Liver (tissue), 9 donors: ENCODE results near the gene ARHGAP32. TPM values are rescaled to one million over a fixed set of nuclear protein-coding genes. Genes with fewer than 3 reads are reported as not detected.

Experiments
- DNase-seq: peaks from one replicate; pipeline ENCODE4 v3.0.0-alpha.2; 2017; ENCODE audit warnings: low spot score
- H3K27ac ChIP-seq, 2 donors: one replicate each; pipeline ENCODE4 v1.7.0; 2013; ENCODE audit warnings: inconsistent platforms in 2 of 2, low read length in 2 of 2, control low read depth in 1 of 2, low read depth in 1 of 2, mild to moderate bottlenecking in 1 of 2
- H3K27me3 ChIP-seq, 4 donors: one replicate each; pipeline versions ENCODE4 v1.6.1 to v1.7.0; 2013; ENCODE audit warnings: low read length in 3 of 4, inconsistent platforms in 1 of 4, mild to moderate bottlenecking in 1 of 4, moderate library complexity in 1 of 4; ENCODE audit not compliant: control insufficient read depth in 4 of 4, insufficient read depth in 4 of 4
- H3K36me3 ChIP-seq, 4 donors: one replicate each; pipeline versions ENCODE4 v1.6.1 to v1.7.0; 2013; ENCODE audit warnings: low read length in 3 of 4, mild to moderate bottlenecking in 3 of 4, low read depth in 1 of 4, moderate library complexity in 1 of 4; ENCODE audit not compliant: control insufficient read depth in 4 of 4, insufficient read depth in 3 of 4
- H3K4me1 ChIP-seq, 4 donors: one replicate each; pipeline versions ENCODE4 v1.6.1 to v1.7.0; 2013; ENCODE audit warnings: low read length in 3 of 4, mild to moderate bottlenecking in 3 of 4, moderate library complexity in 1 of 4; ENCODE audit not compliant: control insufficient read depth in 4 of 4, insufficient read depth in 4 of 4
- H3K4me3 ChIP-seq, 3 donors: one replicate each; pipeline versions ENCODE4 v1.6.1 to v1.7.0; 2013; ENCODE audit warnings: low read length in 3 of 3, control low read depth in 1 of 3, low read depth in 1 of 3, mild to moderate bottlenecking in 1 of 3
- H3K9ac ChIP-seq, 2 donors: one replicate each; pipeline ENCODE4 v1.7.0; 2013; ENCODE audit warnings: low read length in 2 of 2, mild to moderate bottlenecking in 2 of 2, moderate library complexity in 2 of 2, control low read depth in 1 of 2, low read depth in 1 of 2
- H3K9me3 ChIP-seq, 4 donors: one replicate each; pipeline versions ENCODE4 v1.6.1 to v1.7.0; 2013; ENCODE audit warnings: low read length in 3 of 4; ENCODE audit not compliant: control insufficient read depth in 4 of 4
- EGR1 ChIP-seq, 2 donors: IDR thresholded peaks; 2 replicates each; pipeline ENCODE4 v1.6.1; 2016 to 2018; ENCODE audit warnings: antibody characterized with exemption in 2 of 2, low read depth in 2 of 2
- FOXA1 ChIP-seq: IDR thresholded peaks from 2 replicates; pipeline ENCODE4 v1.6.1; 2016; ENCODE audit warnings: antibody characterized with exemption
- FOXA2 ChIP-seq: IDR thresholded peaks from 2 replicates; pipeline ENCODE4 v1.6.1; 2016; ENCODE audit warnings: antibody characterized with exemption
- GABPA ChIP-seq, 2 donors: IDR thresholded peaks in 1 of 2; conservative IDR thresholded peaks in 1 of 2; 2 replicates each; pipeline ENCODE4 v1.6.1; 2016; ENCODE audit warnings: antibody characterized with exemption in 2 of 2, mild to moderate bottlenecking in 1 of 2, moderate library complexity in 1 of 2
- HNF4A ChIP-seq, 2 donors: conservative IDR thresholded peaks; 2 replicates each; pipeline ENCODE4 v1.6.1; 2016; ENCODE audit warnings: antibody characterized with exemption in 2 of 2, mild to moderate bottlenecking in 2 of 2
- HNF4G ChIP-seq: IDR thresholded peaks from 2 replicates; pipeline ENCODE4 v1.6.1; 2016; ENCODE audit warnings: antibody characterized with exemption
- JUND ChIP-seq, 2 donors: IDR thresholded peaks; 2 replicates each; pipeline ENCODE4 v1.6.1; 2016; ENCODE audit warnings: antibody characterized with exemption in 2 of 2
- NR2F2 ChIP-seq: IDR thresholded peaks from 2 replicates; pipeline ENCODE4 v1.6.1; 2016; ENCODE audit warnings: antibody characterized with exemption
- RAD21 ChIP-seq, 2 donors: IDR thresholded peaks; 2 replicates each; pipeline ENCODE4 v1.6.1; 2016; ENCODE audit warnings: antibody characterized with exemption in 2 of 2, mild to moderate bottlenecking in 2 of 2
- REST ChIP-seq: IDR thresholded peaks from 2 replicates; pipeline ENCODE4 v1.6.1; 2016; ENCODE audit warnings: antibody characterized with exemption, mild to moderate bottlenecking
- RXRA ChIP-seq, 2 donors: IDR thresholded peaks; 2 replicates each; pipeline ENCODE4 v1.6.1; 2017 to 2018; ENCODE audit warnings: antibody characterized with exemption in 2 of 2, mild to moderate bottlenecking in 1 of 2
- SP1 ChIP-seq: IDR thresholded peaks from 2 replicates; pipeline ENCODE4 v1.6.1; 2018; ENCODE audit warnings: antibody characterized with exemption, mild to moderate bottlenecking
- TAF1 ChIP-seq: conservative IDR thresholded peaks from 2 replicates; pipeline ENCODE4 v1.6.1; 2016; ENCODE audit warnings: antibody characterized with exemption, mild to moderate bottlenecking
- YY1 ChIP-seq: IDR thresholded peaks from 2 replicates; pipeline ENCODE4 v1.6.1; 2016; ENCODE audit warnings: antibody characterized with exemption, mild to moderate bottlenecking
- ZBTB33 ChIP-seq: IDR thresholded peaks from 2 replicates; pipeline ENCODE4 v1.6.1; 2016; ENCODE audit warnings: antibody characterized with exemption
- WGBS: extraction: QIAGEN DNeasy Blood & Tissue Kit; methylation state at CpG from one replicate; pipeline ENCODE4 v1.1.7; 2013; 5-methylcytosine and 5-hydroxymethylcytosine counted together
- polyA plus RNA-seq, 2 donors: library from polyadenylated mRNA; stranded (reverse) in 1 of 2; unstranded in 1 of 2; fragments of 200-250 nt in 1 of 2; fragments of >200 nt in 1 of 2; fragmentation: Nextera tagmentation in 1 of 2; extraction: Ambion mirVana in 1 of 2; gene quantifications; one replicate each; pipeline versions ENCODE4 v1.2.1 to v1.2.3, GENCODE V29; 2013 to 2015
- total RNA-seq, 2 donors: library from RNA; depleted of rRNA; stranded (reverse); fragments of >200 nt; gene quantifications; one replicate each; pipeline ENCODE4 v1.2.3, GENCODE V29; 2014
- TF ChIP-seq, protein P1 (sequence below): IDR thresholded peaks from 2 replicates; pipeline ENCODE4 v1.6.1; 2016; ENCODE audit warnings: antibody characterized with exemption
- TF ChIP-seq, protein P2 (sequence below): IDR thresholded peaks from 2 replicates; pipeline ENCODE4 v1.6.1; 2016; ENCODE audit warnings: antibody characterized with exemption
- TF ChIP-seq, protein P3 (sequence below): fragments of 150-350 bp; IDR thresholded peaks from 2 replicates; pipeline ENCODE4 v1.5.1; 2017; ENCODE audit warnings: improper control_type of control experiment, low read depth, low read length; ENCODE audit not compliant: missing input control
- donor health status: healthy.
- donor health status: healthy.
- donor health status: healthy.
- donor health status: healthy.
- donor health status: healthy.

Gene ARHGAP32
- total and polyA plus RNA-seq, 4 donors, result 1.8 to 13.1 (median 2.6) TPM

GRCh38 chr11:129211397-129211796, 19.3 kb upstream of the ARHGAP32 start:
- Histone ChIP-seq H3K36me3 (no peaks in the 10 kb centered on the region), H3K9ac (no peak overlapping the region), H3K27ac (no peak overlapping the region), H3K4me1 (no peaks in the 10 kb centered on the region), H3K9me3 (no peaks in the 10 kb centered on the region), H3K4me3 (no peak overlapping the region), H3K27me3 (no peaks in the 10 kb centered on the region)
- TF ChIP-seq, protein P1, sequence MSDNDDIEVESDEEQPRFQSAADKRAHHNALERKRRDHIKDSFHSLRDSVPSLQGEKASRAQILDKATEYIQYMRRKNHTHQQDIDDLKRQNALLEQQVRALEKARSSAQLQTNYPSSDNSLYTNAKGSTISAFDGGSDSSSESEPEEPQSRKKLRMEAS, result no peak
- TF ChIP-seq TAF1, result no peak
- no peak for TF ChIP-seq FOXA1
- TF ChIP-seq FOXA2, result no peak
- WGBS, result 92% methylated on average over 2 of the region's 2 CpGs
- DNase-seq, result no peak

- Histone ChIP-seq H3K27ac (no peak overlapping the region), H3K4me1 (no peaks in the 10 kb centered on the region), H3K9me3 (no peaks in the 10 kb centered on the region), H3K36me3 (no peaks in the 10 kb centered on the region), H3K9ac (no peak overlapping the region), H3K4me3 (no peak overlapping the region), H3K27me3 (no peaks in the 10 kb centered on the region)
- TF ChIP-seq RXRA (IDR thresholded peaks at IDR 0.05) (no peak), ZBTB33 (no peak)
- TF ChIP-seq, protein P1, result no peak
- DNase-seq, result no peak
- WGBS, result 70% methylated on average over 5 of the region's 5 CpGs
These were observed 18.7 kb upstream of the ARHGAP32 start for GRCh38 chr11:129210831-129211181.

DNA sequence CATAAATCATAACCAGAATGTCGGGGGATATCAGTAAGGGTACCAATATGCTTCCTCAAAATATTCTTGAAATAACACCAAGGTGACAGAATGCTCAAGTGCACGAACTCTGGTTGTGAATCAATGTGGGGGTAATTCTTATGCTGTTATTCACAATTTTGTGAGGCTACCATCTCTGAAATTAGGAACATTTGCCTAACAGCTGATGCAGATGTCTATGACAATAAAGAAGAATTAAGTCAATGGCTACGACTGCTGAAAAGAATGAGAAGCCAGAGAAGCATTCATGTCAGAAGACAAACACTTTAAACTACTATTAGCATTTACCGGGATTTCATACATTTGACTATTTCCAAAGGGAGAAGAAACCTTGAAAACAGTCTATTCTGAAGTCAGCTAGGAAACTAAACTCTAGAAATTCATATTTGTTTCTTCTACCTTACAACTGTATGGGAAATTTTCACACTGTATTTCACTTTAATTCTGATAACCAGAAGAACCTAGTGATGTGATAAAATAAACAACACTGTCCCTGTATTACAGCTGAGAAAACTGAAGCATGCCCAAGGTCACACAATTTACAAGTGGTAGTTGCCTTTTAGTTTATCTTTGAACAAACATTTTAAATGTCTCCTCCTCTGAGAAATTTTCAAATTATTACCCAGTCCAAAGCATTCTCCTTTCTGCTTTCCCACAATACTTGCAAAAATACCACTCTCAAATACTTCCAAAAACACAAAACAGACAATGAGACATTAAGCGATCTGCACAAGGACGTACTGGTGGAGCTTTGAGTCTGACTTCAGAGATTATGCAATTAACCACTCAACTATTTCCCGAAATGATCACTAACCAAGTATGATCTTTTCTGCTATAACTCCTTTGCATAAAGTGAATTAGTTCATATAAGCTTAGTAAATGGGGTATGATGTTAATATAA, 18.0 kb upstream of the ARHGAP32 start:
- H3K27me3 ChIP-seq, result no peaks in the 10 kb centered on the region
- 63% methylated on average over 7 of the region's 7 CpGs for WGBS
- TF ChIP-seq NR2F2 (no peak), RXRA (IDR thresholded peaks at IDR 0.05) (no peak), FOXA1 (no peak), EGR1 (IDR thresholded peaks at IDR 0.05; ENCODE audit: low read depth in 2 of 2) (no peak), RAD21 (IDR thresholded peaks at IDR 0.05) (no peak), YY1 (no peak), SP1 (no peak), TAF1 (no peak), GABPA (IDR thresholded peaks at IDR 0.05 in 1 of 2, conservative IDR thresholded peaks at IDR 0.05 in 1 of 2) (no peak), HNF4A (conservative IDR thresholded peaks at IDR 0.05) (no peak), JUND (IDR thresholded peaks at IDR 0.05) (no peak), REST (no peak), HNF4G (no peak)
- TF ChIP-seq, protein P1, result no peak
- TF ChIP-seq, protein P2, sequence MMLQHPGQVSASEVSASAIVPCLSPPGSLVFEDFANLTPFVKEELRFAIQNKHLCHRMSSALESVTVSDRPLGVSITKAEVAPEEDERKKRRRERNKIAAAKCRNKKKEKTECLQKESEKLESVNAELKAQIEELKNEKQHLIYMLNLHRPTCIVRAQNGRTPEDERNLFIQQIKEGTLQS, result no peak
- TF ChIP-seq, protein P3, sequence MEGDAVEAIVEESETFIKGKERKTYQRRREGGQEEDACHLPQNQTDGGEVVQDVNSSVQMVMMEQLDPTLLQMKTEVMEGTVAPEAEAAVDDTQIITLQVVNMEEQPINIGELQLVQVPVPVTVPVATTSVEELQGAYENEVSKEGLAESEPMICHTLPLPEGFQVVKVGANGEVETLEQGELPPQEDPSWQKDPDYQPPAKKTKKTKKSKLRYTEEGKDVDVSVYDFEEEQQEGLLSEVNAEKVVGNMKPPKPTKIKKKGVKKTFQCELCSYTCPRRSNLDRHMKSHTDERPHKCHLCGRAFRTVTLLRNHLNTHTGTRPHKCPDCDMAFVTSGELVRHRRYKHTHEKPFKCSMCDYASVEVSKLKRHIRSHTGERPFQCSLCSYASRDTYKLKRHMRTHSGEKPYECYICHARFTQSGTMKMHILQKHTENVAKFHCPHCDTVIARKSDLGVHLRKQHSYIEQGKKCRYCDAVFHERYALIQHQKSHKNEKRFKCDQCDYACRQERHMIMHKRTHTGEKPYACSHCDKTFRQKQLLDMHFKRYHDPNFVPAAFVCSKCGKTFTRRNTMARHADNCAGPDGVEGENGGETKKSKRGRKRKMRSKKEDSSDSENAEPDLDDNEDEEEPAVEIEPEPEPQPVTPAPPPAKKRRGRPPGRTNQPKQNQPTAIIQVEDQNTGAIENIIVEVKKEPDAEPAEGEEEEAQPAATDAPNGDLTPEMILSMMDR, result no peak

More for the DNA sequence above, 18.0 kb upstream of the ARHGAP32 start:
- no peak overlapping the region for H3K4me3 ChIP-seq
- DNase-seq, result no peak
- no peak overlapping the region for H3K9ac ChIP-seq
- H3K9me3 ChIP-seq, result no peaks in the 10 kb centered on the region
- no peak overlapping the region for H3K27ac ChIP-seq
- H3K36me3 ChIP-seq, result no peaks in the 10 kb centered on the region
- no peaks in the 10 kb centered on the region for H3K4me1 ChIP-seq
